GM18498 (cell line): ENCODE data around the gene ANP32E.
A peak's percentile ranks its signal among the peaks of the same experiment; 100 is the strongest.

Source experiments
- ATAC-seq: cut with Tn5 transposase; IDR thresholded peaks from one replicate; pipeline ENCODE4 v1.9.1; 2021; ENCODE audit warnings: mild to moderate bottlenecking, moderate library complexity; ENCODE audit not compliant: unreplicated experiment

Gene ANP32E

DNA sequence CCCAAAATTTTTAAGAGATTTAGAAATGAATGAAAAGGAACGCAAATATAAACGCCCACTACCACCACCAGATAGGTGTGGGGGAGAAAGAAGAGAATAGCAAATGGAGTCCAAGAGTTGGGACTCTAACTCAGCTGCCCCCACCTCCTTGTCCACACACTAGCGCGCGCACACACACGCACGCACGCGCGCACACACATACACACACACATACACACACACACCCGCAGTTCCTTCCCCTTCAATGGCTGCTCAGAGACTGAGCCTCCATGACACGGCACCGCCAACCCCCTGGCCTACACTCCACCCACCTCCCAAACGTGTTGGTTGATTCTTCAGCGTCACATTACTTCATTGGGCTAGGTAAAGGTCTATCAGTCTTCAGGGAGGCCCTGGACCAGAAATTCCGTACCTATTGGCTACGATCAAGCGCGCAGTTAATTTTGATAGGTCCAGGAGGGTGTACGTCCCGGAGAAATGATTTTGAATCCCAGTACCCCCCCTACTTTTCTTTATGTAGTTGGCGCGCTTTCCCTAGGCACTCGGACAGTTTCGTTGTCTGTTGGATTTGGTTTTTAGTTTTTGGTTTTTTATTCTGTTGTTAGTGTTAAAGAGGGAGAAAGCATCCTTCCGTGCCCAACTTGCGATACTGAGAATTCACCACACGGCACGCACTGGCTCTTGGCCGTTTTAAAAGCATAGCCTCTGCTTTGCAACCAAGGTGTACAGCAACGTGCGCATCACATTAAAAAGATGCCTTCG lies at the start of gene ANP32E:
TSS of gene ANP32E (minus strand) at position 261 of the 762 bp plus-strand sequence. CDS start 326 bp downstream, outside the sequence.
- peak; percentile 90 for ATAC-seq

DNA sequence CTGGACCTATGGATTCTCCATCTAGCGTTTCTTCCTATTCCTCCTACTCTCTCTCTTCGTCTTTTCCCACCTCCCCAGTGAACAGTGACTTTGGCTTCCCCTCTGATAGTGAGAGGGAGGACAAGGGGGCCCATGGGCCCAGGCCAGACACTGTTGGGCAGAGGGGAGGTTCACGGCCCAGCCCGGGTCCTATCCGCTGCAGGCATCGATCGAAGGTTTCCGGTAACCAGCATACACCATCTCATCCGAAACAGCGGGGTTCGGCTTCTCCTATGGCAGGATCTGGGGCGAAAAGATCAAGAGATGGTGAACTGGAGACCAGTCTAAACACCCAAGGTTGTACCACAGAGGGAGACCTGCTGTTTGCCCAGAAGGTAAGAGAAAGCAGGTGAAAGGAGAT lies 47.3 kb upstream of the ANP32E start:
- ATAC-seq, result no peak

DNA sequence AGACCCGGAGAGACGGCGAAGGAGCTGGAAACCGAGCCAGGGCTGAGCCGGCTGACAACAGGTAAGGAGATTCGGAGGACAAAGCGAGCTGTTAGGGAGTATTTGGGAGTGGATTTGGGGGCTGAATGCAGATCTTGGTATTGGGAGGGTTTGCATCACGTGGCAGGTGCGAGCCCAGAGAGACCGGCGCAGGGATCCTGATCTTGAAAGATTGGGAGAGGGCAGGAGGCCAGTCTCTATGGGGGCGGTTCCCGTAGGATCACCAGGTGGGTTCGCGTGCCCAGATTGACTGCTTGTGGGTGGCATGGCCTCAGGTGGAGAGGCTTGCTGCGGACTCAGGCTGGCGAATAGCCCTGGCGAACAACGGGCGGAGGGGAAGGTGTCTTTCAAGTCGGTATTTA lies 46.6 kb upstream of the ANP32E start:
- ATAC-seq, result no peak

DNA sequence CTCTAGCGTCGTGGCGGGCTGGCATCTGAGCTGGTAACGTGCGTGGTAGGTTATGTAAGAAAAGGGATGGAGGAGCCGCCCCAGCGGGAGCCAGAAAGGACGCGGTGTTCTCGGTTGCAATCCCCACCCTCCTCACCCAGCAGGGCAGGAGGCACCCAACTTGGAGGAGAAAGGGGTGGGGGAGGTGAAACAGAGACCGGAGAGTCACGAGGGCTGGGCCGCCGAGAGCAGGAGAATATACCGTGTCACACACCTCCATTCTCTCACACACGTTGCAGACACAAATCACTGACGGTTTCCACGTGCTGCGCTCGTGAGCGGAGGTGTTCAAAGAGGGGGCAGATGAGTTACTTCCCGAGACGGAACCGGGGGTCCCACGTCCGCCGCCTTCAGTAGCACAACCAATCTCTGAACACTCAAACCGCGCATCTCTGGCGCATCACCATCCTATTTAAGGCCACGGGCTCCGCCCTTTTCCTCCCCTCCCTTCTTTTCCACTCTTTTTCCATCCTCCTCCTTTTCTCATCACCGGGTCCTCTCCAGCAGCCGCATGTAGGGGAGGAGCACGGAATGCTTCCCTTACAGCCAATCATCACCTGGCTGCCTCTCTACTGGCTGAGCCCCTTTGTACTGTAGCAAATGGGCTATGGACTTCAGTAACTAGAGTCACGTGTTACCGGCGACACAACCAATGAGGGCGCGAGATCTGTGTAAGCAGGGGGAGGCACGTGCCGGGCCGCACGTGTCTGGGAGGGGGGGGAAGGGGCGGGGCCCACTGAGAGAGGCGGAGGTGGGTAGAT lies 46.0 kb upstream of the ANP32E start, which contains the start of gene CIART:
TSS of gene CIART (plus strand) at position 797 of the 800 bp plus-strand sequence. CDS start 714 bp downstream, outside the sequence.
- ATAC-seq, result peak; percentile 79

DNA sequence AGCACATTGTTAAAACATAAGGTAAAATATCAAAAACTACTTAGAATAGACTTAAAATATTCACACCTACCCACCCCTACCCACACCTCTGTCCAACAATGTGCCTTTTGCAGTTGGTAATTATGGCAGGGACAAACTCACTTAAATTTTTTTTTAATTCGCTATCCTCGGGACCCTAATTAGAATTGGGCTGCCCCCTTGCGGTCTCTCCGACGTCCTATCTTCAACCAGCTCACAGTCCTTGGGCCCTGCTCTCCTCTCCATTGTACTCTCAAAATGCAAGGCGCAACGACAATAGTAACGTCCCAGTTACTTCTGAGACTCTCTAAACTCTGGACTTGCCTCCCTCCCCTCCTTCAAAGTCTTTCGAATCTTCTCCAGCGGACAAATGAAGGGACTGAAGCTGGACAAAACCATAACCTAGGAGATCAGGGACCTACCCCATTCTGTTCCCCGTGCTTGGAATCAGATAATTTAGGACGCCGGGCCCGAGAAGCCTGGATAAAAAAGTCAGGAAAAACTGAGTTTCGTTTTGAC lies 45.4 kb upstream of the ANP32E start:
- no peak for ATAC-seq

DNA sequence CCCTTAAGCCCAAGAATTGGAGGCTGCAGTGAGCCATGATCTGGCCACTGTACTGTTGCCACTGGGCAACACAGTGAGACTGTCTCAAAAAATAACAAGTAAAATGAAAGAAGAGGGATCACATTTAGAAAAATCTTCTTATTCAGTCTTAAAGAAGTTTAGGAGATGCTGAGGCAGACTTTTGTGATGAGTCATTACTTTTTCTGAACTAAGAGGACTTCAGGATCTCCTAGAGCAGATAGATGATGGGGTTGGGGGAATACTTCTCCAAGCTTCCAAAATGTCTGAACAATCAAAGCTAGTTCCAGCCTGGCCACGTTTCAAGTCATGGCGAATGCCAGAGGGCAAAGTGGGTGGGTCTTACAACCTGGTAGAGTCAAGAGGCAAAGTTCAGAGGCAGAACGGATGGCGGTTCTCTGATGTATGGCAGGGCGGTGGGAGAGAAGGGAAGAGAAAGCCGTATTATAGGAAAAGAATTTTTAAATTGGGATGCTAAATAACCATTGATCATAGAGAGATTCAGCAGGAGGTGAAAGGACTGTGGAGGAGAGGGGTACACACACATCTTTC lies 44.3 kb upstream of the ANP32E start:
- ATAC-seq, result no peak

DNA sequence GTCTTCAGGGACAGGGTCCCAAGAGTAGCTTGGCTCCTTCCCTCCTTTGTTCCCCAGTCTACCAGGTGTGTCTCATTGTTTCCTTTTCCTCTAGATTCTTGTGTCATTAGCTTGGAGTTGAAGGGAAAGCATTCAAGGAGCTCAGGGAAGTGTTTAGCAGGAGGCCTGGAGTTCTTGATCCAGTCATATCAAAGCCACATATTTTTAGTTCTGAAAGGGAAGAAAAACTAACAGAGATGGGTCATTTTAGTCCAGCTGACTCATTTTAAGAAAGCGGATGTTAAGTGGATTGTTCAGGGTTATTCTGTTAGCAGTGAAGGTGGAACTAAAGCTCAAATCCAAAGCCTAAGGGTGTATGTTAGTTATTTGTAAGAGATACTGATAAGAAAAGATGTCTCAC lies 37.4 kb upstream of the ANP32E start:
- no peak for ATAC-seq

DNA sequence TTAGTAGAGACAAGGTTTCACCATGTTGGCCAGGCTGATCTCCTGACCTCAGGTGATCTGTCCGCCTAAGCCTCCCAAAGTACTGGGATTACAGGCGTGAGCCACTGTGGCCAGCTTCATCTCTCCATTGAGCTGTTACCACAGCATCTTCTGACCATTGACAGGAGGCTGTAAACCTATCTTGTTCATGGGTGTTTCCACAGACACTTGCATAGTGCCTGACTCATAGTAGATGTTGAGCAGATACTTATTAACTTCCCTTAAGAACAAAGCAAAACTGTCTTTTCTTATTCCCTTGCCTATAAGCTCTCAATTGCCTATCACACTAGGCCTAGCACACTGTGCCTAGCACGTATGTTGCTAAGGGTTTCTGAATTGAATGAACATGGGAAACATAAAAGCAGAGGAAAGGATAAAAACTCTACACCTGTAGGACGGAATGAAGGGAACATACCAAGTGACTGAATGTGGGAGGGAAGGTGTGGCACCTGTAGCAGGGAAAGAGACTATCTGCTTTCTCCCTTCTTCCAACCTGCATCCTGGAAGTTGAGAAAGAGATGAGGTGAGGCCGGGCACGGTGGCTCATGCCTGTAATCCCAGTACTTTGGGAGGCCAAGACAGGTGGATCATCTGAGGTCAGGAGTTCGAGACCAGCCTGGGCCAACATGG lies 35.5 kb upstream of the ANP32E start:
- no peak for ATAC-seq

DNA sequence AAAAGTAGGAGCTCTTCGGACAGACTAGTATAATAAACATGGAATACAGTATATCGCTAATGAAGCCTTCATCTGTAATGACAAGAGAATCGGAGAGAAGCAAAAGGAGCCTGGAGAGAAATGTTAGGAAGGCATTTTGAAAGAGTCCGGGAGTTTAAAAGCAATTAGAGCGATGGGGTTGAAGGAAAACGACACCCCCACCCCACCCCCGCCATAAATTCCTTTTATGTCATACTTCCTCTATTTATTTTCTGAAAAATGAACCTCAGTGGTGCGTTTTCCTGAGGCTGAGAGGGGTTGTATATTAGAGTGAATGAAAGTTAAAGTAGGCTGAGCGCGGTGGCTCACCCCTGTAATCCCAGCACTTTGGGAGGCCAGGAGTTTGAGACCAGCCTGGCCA lies 33.5 kb upstream of the ANP32E start:
- ATAC-seq, result no peak

DNA sequence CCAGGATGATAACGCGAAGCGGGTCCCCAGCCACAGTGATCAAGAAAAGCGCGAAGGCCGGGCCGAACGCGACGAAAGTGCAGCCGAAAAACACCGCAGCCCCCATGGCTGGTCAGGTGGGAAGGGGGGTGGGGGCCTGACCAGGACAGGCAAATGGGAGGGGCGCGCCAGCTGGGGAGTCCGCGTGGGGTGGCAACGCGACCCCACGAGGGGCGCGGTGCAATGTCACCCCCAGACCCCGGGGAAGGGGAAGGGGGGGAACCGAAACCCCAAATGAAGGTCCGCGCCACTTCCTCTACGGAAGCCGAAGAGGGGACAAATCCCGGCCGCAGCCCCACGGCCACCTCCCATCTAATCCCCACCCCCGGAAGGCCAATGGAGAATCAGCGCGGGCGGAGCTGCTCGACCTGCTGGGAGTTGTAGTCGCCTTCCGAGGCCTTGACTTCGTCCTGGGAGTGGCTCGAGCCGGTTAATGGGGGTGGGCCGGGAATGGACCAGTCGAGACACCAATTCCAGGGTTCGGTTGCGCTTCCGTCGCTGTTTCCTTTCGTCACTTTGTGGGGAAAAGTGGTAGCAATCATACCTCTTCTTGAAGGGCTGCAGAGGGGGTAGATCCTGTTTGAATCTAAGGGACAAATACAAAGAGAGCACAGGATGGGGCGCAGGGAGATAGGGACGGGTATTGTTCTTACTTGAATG lies 32.9 kb upstream of the ANP32E start, which contains the start of gene APH1A:
TSS of gene APH1A (minus strand) at position 312 of the 699 bp plus-strand sequence. CDS start at position 106, 206 bp downstream.
- ATAC-seq, result peak; percentile 93

DNA sequence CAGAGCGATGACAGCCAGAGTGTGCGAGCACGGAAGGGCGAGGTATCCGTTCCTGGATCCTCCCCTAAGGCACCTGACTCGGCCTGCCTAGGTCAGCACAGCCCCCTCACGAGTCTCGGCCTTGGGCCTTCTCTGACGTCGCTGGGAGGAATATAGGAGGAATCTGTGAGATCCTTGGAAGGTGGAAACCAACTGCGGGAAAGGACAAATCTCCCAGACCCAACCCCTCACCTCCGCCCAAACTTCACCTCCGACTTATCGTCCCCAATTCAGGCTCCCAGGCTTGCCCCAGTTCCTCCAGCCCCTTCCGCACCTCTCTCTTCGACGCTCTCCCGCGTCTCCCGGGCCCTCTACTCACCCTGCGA lies 32.4 kb upstream of the ANP32E start:
- ATAC-seq, result peak; percentile 29

DNA sequence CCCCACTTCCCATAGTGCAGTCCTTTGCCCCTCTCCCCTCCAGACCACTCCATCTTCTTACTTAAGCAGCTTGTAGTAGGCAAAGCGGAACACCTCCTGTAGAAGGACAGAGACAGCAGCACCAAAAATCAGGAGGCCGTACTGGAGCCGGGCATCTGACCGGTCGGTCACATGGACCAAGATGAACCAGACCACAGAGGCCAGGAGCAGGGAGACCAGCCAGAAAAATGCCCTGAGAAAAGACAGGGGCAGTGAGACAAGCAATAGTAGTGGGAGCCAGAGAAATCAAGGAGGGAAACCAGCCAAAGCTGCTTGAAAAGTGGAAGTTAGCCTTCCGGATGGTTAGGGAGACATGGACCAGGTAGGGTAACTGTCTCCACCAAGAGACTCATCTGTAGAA lies 32.0 kb upstream of the ANP32E start:
- no peak for ATAC-seq

DNA sequence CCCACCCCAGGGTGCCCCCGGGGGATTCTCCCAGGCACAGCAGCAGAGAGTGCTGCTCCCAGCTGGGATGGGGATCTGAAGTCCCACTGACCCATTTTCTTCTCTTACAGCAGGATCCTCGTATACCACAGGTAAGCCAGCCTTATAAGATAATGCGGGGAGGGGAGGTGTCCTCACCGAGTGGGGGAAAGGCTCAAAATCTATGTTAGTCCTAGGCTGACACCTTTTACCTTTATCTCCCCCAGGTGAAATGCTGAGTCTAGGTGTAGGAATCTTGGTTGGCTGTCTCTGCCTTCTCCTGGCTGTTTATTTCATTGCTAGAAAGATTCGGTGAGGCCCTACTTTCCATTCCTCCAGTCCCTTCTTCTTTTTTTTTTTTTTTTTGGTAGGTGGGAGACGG lies 27.6 kb upstream of the ANP32E start:
- ATAC-seq, result no peak

DNA sequence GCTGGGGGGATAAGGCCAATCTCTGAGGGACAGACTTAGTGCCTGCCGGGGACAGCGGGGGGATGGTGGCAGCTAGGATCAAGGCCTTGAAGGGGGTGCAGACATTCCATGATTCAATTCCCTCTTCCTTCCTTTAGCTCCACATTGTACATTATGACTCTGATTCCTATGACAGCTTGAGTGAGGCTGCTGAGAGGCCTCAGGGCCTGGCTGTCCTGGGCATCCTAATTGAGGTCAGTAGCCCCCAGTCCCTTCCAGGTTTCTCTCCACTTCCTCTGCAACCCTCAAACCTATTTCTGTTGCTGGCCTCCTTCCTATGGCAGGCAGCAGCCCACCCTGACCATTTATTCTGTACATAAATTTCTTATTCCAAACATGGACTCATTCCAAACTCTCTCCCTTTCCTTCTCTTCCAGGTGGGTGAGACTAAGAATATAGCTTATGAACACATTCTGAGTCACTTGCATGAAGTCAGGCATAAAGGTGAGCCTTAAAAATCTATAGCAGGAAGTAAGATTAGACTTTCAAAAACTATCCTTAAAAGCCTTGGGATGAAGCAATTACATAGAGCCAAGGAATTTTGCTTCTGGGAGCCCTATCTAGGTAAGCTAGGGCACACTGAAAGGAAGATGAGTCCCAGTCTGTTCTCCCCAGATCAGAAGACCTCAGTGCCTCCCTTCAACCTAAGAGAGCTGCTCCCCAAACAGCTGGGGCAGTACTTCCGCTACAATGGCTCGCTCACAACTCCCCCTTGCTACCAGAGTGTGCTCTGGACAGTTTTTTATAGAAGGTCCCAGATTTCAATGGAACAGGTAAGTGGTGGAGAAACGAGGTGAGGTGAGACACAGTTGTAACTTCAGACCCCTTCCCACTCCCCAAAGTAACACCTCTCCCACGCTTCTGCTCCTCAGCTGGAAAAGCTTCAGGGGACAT lies 26.7 kb upstream of the ANP32E start:
- no peak for ATAC-seq

DNA sequence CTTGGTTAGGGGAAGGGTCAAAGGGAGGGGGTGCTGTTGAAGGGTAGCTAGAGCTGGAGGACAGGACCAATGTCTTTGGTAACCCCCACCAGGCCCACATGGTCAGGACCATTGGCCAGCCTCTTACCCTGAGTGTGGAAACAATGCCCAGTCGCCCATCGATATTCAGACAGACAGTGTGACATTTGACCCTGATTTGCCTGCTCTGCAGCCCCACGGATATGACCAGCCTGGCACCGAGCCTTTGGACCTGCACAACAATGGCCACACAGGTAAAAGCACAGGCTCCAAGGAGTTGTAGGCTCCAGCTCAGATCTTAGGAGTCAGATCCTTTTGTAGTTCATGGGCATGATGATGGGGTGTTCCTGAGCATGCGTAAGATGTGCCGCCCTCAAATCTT lies 25.5 kb upstream of the ANP32E start:
- ATAC-seq, result no peak

DNA sequence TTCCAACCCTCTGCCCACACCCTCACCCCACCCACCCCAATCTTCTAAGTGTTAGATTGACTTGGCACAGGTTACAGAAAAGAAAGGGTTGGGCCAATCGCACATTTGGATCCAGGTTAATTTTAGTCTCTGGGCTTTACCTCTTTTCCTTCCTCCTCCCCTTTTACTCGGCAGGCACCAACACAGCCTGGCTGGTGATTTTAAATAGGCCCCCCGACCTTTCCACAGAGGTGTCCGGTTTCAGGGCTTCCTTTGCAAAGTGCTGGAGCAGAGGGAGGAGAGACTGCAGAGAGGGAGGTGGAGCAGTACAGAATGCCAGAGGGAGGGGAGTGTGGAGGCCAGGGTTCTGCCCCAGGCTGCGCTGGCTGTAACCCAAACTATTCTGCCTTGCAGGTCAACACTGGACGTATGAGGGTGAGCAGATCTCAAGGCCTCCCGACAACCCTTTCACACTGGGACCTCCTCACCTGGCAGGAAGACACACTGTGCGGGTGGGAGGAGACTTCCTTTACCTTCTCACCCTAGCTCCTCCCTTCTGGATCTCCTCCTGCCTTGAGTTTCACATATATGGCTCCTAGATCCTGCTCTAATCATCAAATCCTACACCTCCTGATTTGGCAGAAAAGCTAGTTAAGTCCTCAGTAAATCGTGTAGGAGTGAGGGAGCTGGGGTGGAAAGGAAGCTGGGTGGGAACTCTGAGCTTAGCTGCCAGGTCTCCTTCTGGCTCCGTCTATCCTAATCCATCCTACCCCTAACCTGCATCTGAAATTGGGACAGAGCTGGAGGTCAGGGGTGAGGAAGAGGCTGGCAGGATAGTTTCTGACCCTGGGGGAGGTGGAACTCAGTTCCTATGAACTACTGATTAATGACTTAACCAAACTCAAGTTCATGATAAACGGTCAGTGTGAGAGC lies 24.1 kb upstream of the ANP32E start:
- no peak for ATAC-seq

DNA sequence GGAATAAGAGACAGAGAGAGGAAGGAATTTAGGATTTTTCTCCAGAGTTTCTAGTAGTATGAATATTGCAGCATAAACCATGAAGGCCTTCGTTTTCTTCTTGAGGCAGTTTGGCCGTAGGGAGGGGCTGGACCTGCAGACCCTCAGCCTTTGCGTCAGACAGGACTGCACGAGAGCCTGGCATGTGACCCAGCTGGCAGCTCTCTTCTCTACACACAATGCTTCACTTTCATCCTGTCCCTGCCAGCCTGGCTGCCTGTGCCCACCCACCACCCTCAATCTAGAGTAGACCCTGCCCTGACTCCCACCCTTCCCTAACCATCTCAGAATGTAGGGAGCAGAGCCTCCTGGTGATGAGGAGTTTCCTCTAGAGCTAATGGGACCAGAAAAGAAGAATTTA lies 23.3 kb upstream of the ANP32E start:
- no peak for ATAC-seq
